GM12891 (cell line): ENCODE measurements around the gene KDM4C.

Experiments
- POLR2A ChIP-seq: IDR thresholded peaks from 2 replicates; pipeline ENCODE4 v1.6.1; 2011; ENCODE audit warnings: low read depth, low read length, control low read depth
- POLR2AphosphoS5 ChIP-seq: IDR thresholded peaks from 2 replicates; pipeline ENCODE4 v1.6.1; 2011; ENCODE audit warnings: low read depth, low read length, control low read depth
- POU2F2 ChIP-seq: IDR thresholded peaks from 2 replicates; pipeline ENCODE4 v1.6.1; 2011; ENCODE audit warnings: low read depth, mild to moderate bottlenecking, control low read depth, low read length, moderate library complexity
- SPI1 ChIP-seq: IDR thresholded peaks from 2 replicates; pipeline ENCODE4 v1.6.1; 2011; ENCODE audit warnings: low read depth, low read length, control low read depth
- TAF1 ChIP-seq: IDR thresholded peaks from 2 replicates; pipeline ENCODE4 v1.6.1; 2011; ENCODE audit warnings: low read depth, low read length, control low read depth

DNA sequence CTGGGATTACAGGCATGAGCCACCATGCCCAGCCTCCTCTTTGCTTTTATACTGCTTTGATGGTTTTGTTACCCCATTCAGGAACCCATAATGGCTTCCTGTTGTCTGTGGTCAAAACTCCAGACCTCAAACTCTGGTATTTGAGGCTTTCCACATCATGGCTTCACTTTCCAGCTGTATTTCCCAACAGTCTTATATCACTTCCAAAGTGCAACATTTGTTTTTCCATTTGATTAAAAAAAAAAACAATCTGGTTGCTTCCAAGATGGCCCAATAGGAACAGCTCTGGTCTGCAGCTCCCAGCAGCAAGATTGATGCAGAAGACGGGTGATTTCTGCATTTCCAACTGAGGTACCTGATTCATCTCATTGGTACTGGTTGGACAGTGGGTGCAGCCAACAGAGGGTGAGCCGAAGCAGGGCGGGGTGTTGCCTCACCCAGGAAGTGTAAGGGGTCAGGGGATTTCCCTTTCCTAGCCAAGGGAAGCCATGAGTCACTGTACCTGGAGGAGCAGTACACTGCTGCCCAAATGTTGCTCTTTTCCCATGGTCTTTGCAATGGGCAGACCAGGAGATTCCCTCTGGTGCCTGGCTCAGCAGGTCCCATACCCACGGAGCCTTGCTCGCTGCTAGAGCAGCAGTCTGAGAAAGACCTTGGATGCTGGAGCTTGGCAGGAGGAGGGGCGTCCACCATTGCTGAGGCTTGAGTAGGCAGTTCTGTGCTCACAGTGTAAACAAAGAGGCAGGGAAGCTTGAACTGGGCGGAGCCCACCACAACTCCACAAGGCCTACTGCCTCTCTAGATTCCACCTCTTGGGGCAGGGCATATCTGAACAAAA, 458.4 kb downstream of the KDM4C start:
- TF ChIP-seq POLR2A, result no peak
- no peak for TF ChIP-seq TAF1
- TF ChIP-seq POLR2AphosphoS5, result no peak
- TF ChIP-seq SPI1, result no peak
- no peak for TF ChIP-seq POU2F2
